Chondrocyte (in vitro differentiated cells): ENCODE data around the gene RNF149. TPM values are rescaled to one million over a fixed set of nuclear protein-coding genes. Genes with fewer than 3 reads are reported as not detected.

Experiments
- DNase-seq: peaks from one replicate; pipeline ENCODE4 v3.0.0; 2021; ENCODE audit warnings: mixed read lengths, low spot score
- H3K27ac Mint-ChIP-seq: one replicate; pipeline ENCODE4 v1.8.0; 2021; ENCODE audit warnings: mild to moderate bottlenecking, moderate library complexity, mixed read lengths; ENCODE audit not compliant: unreplicated experiment
- H3K27me3 Mint-ChIP-seq: 2 replicates; pipeline ENCODE4 v1.8.0; 2021; ENCODE audit warnings: low read depth, mixed read lengths
- H3K36me3 Mint-ChIP-seq: 2 replicates; pipeline ENCODE4 v1.8.0; 2021; ENCODE audit warnings: low read depth, mixed read lengths
- H3K4me1 Mint-ChIP-seq: 2 replicates; pipeline ENCODE4 v1.8.0; 2021; ENCODE audit warnings: low read depth, mild to moderate bottlenecking, mixed read lengths
- H3K4me3 Mint-ChIP-seq: one replicate; pipeline ENCODE4 v1.8.0; 2021; ENCODE audit warnings: mild to moderate bottlenecking, moderate library complexity, mixed read lengths; ENCODE audit not compliant: unreplicated experiment
- H3K9me3 Mint-ChIP-seq: 2 replicates; pipeline ENCODE4 v1.8.0; 2021; ENCODE audit warnings: low read depth, mixed read lengths
- total RNA-seq: library from RNA; stranded (reverse); gene quantifications from 3 replicates; pipeline ENCODE4 v1.2.1, GENCODE V29; 2021
- TF ChIP-seq, protein P1 (sequence below): fragments of 200-600 bp; sonication (generic); IDR thresholded peaks from 2 replicates; pipeline ENCODE4 v1.5.0; 2021; ENCODE audit warnings: antibody characterized with exemption, mild to moderate bottlenecking, moderate library complexity

Gene RNF149
- total RNA-seq, 1 donor from 2014 or later: 26.2 TPM

DNA sequence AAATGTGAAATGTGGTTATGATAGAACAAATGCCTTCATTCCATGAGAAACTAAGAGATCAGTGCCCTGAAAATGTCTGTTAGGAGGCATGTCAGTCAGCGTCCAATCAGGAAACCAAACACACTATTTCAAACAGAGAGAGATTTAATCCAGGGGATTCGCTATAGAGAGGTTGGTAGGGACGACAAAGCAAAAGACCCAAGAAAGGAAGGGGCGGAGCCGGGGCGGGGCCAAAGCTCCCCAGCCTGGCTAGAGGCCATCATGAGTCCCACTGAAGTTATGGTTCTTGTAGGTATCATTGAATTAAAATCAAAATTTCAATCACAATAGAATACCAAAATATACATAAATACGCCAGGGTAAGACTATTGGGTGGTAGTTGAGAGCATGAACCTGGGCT lies 32.9 kb upstream of the RNF149 start:
- Mint-ChIP-seq H3K27ac (no peak overlapping the region), H3K4me1 (peaks cover 10% of the 10 kb centered on the region), H3K36me3 (no peaks in the 10 kb centered on the region), H3K9me3 (no peaks in the 10 kb centered on the region), H3K27me3 (peaks cover 3% of the 10 kb centered on the region), H3K4me3 (no peak overlapping the region)
- DNase-seq: no peak
- TF ChIP-seq, protein P1, sequence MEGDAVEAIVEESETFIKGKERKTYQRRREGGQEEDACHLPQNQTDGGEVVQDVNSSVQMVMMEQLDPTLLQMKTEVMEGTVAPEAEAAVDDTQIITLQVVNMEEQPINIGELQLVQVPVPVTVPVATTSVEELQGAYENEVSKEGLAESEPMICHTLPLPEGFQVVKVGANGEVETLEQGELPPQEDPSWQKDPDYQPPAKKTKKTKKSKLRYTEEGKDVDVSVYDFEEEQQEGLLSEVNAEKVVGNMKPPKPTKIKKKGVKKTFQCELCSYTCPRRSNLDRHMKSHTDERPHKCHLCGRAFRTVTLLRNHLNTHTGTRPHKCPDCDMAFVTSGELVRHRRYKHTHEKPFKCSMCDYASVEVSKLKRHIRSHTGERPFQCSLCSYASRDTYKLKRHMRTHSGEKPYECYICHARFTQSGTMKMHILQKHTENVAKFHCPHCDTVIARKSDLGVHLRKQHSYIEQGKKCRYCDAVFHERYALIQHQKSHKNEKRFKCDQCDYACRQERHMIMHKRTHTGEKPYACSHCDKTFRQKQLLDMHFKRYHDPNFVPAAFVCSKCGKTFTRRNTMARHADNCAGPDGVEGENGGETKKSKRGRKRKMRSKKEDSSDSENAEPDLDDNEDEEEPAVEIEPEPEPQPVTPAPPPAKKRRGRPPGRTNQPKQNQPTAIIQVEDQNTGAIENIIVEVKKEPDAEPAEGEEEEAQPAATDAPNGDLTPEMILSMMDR: no peak

DNA sequence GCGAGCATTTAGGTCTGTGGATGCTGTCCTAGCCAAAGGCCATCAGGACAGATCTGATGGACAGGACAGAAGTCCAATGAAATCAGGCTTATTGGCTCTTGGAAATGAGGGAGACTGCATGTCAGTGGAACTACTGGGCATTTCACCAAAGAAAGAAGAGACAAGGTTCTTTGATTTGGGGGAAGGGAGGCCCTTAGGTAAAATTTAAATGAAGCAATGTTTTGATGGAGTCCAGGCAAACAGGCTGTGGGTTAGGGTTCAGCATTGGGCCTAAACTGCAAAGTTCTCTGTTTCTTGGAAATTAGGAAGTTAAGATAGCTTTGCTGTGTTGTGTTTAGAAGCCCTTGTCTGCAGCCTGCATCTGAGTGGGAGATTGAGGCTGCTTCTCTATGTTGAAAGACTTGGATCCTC lies 31.6 kb upstream of the RNF149 start:
- H3K27ac Mint-ChIP-seq: no peak overlapping the region
- peaks cover 10% of the 10 kb centered on the region for H3K4me1 Mint-ChIP-seq
- H3K27me3 Mint-ChIP-seq: peaks cover 3% of the 10 kb centered on the region
- DNase-seq: no peak
- no peaks in the 10 kb centered on the region for H3K9me3 Mint-ChIP-seq
- no peak overlapping the region for H3K4me3 Mint-ChIP-seq
- H3K36me3 Mint-ChIP-seq: no peaks in the 10 kb centered on the region
- TF ChIP-seq, protein P1: no peak

DNA sequence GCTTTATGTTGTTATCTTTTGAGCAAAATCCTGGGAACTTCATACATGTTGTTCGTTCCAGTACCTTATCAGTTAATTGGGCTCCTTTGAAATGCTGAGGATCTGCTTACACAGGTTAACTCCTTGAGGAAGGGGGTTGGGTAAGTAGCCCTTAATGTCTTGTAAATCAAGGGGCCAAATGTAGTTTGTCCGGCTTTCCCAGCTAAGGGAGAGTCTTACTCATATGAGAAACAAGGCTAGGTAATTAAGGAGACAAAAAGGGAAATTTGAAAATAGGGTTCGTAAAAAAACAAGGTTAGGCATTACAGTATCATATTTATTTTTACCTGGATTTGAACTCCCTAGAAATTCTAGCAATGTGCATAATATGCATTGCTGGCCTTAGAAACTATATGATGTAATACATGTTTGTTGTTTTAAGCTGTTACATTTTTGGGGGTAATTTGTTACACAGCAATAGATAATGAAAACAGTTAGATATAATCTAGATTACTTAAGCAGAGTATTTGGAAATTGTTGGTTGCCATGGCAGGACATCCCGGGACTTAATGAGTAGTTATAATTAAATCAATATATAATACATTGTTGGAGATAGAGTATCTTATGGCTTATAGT lies 30.9 kb upstream of the RNF149 start:
- H3K9me3 Mint-ChIP-seq: no peaks in the 10 kb centered on the region
- H3K4me1 Mint-ChIP-seq: peaks cover 10% of the 10 kb centered on the region
- H3K36me3 Mint-ChIP-seq: no peaks in the 10 kb centered on the region
- peaks cover 3% of the 10 kb centered on the region for H3K27me3 Mint-ChIP-seq
- no peak overlapping the region for H3K27ac Mint-ChIP-seq
- TF ChIP-seq, protein P1: no peak
- DNase-seq: no peak
- H3K4me3 Mint-ChIP-seq: no peak overlapping the region

DNA sequence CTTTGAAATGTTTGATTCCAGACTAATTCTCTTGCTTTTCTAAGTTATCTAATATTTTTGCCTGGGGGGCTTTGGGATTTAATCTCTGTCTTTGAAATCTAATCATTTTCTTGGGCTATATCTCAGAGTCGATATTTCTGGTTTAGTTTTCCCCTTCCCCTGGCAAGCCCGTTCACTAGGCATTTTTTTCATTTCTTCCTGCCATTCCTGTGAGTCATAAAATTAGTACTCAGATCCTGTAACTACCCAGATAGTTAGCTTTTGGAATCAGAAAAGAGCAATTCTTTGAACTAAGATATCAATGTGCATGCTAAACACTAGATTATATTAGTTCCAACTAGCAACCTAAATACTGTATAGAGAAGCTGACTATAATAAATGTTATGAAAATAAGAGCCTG lies 29.4 kb upstream of the RNF149 start:
- TF ChIP-seq, protein P1: no peak
- Mint-ChIP-seq H3K4me1 (peaks cover 10% of the 10 kb centered on the region), H3K27ac (no peak overlapping the region), H3K9me3 (no peaks in the 10 kb centered on the region), H3K36me3 (no peaks in the 10 kb centered on the region), H3K4me3 (no peak overlapping the region), H3K27me3 (peaks cover 3% of the 10 kb centered on the region)
- DNase-seq: no peak

DNA sequence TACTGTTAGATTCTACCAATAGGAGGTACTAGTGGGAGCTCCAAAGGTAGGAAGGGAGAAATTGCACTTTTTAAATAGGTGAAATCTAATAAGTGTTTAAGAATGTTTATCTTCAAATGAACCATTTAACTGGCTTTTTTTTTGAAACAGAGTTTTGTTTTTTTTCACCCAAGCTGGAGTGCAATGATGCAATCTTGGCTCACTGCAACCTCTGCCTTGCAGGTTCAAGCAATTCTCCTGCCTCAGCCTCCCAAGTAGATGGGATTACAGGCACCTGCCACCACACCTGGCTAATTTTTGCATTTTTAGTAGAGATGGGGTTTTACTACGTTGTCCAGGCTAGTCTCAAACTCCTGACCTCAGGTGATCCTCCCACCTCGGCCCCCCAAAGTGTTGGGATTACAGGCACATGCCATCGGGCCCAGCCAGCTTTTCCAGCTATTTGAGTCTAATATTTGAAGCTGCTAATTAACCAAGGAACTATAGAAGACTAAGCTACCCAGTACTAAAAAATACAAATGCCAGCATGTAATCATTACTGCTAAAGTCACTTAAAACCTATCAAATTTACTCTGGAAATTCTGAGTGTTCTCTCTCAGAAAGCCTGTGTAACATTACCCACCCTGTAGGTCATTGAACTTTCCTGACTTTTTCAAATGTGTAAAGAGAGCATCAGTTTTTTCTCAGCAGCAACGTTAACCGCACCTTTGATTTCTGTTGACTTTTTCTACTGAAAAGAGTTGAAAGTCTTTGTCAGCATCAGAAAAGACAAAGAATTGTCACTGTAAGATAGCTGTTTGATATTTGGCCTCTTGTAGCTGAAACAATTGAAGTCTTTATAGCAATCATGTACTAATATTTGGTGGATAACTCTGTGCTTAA lies 24.6 kb upstream of the RNF149 start:
- Mint-ChIP-seq H3K27me3 (no peaks in the 10 kb centered on the region), H3K9me3 (no peaks in the 10 kb centered on the region), H3K4me3 (no peak overlapping the region), H3K4me1 (peaks cover 5% of the 10 kb centered on the region), H3K27ac (no peak overlapping the region), H3K36me3 (no peaks in the 10 kb centered on the region)
- TF ChIP-seq, protein P1: no peak
- no peak for DNase-seq
